Neural cell (in vitro differentiated cells): Measurements from ENCODE around the gene TNRC6C.

Experiments used
- CTCF ChIP-seq: fragments of 450-650 bp; IDR thresholded peaks from 2 replicates; pipeline ENCODE4 v1.5.1; 2014; ENCODE audit warnings: antibody characterized with exemption, mild to moderate bottlenecking, moderate library complexity; ENCODE audit not compliant: poor library complexity, severe bottlenecking
- EP300 ChIP-seq: fragments of 450-650 bp; conservative IDR thresholded peaks from 2 replicates; pipeline ENCODE4 v1.6.1; 2014; ENCODE audit warnings: antibody characterized with exemption, mild to moderate bottlenecking, moderate library complexity; ENCODE audit not compliant: poor library complexity, severe bottlenecking
- EZH2 ChIP-seq: fragments of 200-600, 300-800 bp; shearing (Covaris generic), sonication (generic); IDR thresholded peaks from 2 replicates; pipeline ENCODE4 v1.6.1; 2014; ENCODE audit warnings: antibody characterized with exemption, low read length, borderline replicate concordance, mild to moderate bottlenecking; ENCODE audit not compliant: insufficient read depth, poor library complexity, severe bottlenecking
- MXI1 ChIP-seq: fragments of 450-650 bp; conservative IDR thresholded peaks from 2 replicates; pipeline ENCODE4 v1.6.1; 2014; ENCODE audit warnings: antibody characterized with exemption, mild to moderate bottlenecking; ENCODE audit not compliant: poor library complexity, severe bottlenecking
- POLR2AphosphoS5 ChIP-seq: IDR thresholded peaks from 2 replicates; pipeline ENCODE4 v1.6.1; 2012
- RAD21 ChIP-seq: fragments of 450-650 bp; conservative IDR thresholded peaks from 2 replicates; pipeline ENCODE4 v1.6.1; 2014; ENCODE audit warnings: antibody characterized with exemption, mild to moderate bottlenecking, moderate library complexity

DNA sequence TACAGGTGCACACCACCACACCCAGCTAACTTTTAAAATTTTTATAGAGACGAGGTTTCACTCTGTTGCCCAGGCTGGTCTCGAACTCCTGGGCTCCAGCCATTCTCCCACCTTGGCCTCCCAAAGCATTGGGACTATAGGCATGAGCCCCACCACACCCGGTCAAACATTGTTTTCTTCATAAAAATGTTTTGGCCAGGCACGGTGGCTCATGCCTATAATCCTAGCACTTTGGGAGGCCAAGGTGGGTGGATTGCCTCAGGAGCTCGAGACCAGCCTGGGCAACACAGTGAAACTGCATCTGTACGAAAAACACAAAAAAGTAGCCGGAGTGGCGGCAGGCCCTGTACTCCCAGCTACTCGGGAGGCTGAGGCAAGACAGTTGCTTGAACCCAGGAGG, 157.9 kb downstream of the TNRC6C start:
- no peak for TF ChIP-seq CTCF
- TF ChIP-seq MXI1 = no peak
- TF ChIP-seq POLR2AphosphoS5 = no peak
- no peak for TF ChIP-seq EZH2
- TF ChIP-seq EP300 = no peak
- TF ChIP-seq RAD21 = no peak
